ENCODE data around the gene TMEM163. TPM values are rescaled to one million over a fixed set of nuclear protein-coding genes. Genes with fewer than 3 reads are reported as not detected.
"Not testable (repeated sequence)": the region's sequence is repeated elsewhere in the genome, so short reads cannot be mapped to it uniquely, and the experiment has no call there.

The TMEM163 gene
- total RNA-seq, 2 donors from 2014 or later = 16.2 to 27.5 TPM

DNA sequence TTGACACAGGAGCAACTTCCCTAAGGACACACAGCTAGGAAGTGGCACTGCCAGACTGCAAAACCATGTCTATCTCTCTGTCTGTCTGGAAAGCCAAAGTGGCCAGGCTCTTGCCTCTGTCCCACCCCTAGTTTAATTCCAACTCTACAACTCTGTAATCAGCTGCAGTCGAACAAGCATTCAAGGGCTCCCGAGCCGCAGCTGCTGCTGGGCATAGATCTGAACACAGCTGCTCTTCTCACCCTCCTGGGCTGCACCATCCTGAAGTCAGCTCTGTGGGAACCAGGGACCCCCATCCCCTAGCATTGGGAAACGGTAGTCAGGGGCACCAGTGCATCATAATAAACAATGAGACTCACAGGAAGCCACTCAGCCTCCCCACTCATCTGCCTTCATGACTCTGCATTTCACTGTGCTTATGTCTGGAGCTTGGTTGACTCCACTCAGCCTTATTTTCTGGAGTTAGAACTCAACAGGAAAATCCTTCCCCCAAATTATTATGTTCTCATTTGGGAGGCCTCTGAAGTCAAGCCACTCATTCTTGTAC is 44.4 kb upstream of the TMEM163 start:
- peaks cover 6% of the 10 kb centered on the region for H3K4me1 ChIP-seq
- no peak for ATAC-seq
- WGBS, 2 donors = 41 to 57% methylated on average over 3 to 4 of the region's 4 CpGs
- H3K36me3 ChIP-seq (replicated peaks in 1 of 2; ENCODE audit: insufficient read depth in 1 of 2, low read depth in 2 of 2) = no peaks in the 10 kb centered on the region
- no peak for DNase-seq
- H3K27ac ChIP-seq = peak overlapping the region in 1 of 4 donors; percentile 27
- H3K9me3 ChIP-seq = no peaks in the 10 kb centered on the region
- TF ChIP-seq POLR2A (IDR thresholded peaks at IDR 0.05) = no peak
- no peak for TF ChIP-seq CTCF (IDR thresholded peaks at IDR 0.05)
- intact Hi-C loops (cut with DNase I) = no loop called here
- no peaks in the 10 kb centered on the region for H3K27me3 ChIP-seq
- H3K4me3 ChIP-seq = no peak overlapping the region

DNA sequence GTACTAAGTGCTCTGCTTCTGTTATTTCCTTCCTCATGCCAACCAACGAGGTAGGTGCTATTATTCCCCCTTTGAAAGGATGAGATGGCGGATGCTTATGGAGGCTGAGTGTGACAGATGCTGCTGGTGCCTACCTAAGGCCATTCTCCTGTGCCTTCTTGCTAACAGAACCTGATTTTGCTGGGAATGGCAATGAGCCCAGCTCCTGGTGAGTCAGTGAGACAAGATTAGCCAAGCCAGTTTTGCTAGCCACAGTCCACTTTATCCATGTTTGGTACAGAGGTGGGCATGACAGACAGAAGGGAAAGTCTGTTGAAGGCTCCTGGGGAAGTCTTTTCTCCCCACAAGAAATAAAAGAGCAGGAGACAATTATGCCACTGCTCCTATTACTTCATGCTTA is 43.7 kb upstream of the TMEM163 start:
- Histone ChIP-seq H3K4me1 (peaks cover 6% of the 10 kb centered on the region), H3K9me3 (no peaks in the 10 kb centered on the region), H3K27me3 (no peaks in the 10 kb centered on the region), H3K36me3 (replicated peaks in 1 of 2; ENCODE audit: insufficient read depth in 1 of 2, low read depth in 2 of 2) (no peaks in the 10 kb centered on the region), H3K4me3 (no peak overlapping the region), H3K27ac (no peak overlapping the region)
- WGBS, 2 donors = 75 to 88% methylated on average over 2 of the region's 2 CpGs
- ATAC-seq (no peak), DNase-seq (peak; percentile 29 to 83 (median 42))
- no peak for TF ChIP-seq POLR2A (IDR thresholded peaks at IDR 0.05)
- no peak for TF ChIP-seq CTCF (IDR thresholded peaks at IDR 0.05)
- intact Hi-C loops (cut with DNase I) = no loop called here

DNA sequence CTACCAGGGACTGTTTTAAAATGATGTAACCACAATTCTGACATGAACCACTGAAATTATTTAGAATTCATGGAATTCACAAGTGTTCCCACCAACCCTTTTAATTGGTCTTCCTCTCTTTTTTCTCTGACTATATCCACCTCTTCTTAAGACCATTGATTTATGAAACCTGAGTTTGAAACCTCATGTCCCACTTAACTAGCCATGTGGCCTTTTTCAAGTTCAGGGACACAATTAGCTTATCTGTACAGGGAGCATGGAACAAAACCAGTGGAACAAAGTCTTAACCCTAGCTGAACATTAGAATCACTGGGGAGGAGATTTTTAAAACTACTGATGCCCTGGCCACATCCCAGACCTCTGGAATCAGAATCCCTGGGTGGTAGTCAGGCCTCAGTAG is 41.6 kb upstream of the TMEM163 start:
- Histone ChIP-seq H3K9me3 (no peaks in the 10 kb centered on the region), H3K27me3 (no peaks in the 10 kb centered on the region), H3K36me3 (replicated peaks in 1 of 2; ENCODE audit: insufficient read depth in 1 of 2, low read depth in 2 of 2) (no peaks in the 10 kb centered on the region), H3K27ac (no peak overlapping the region), H3K4me1 (peaks cover 6% of the 10 kb centered on the region), H3K4me3 (no peak overlapping the region)
- intact Hi-C loops (cut with DNase I) = no loop called here
- ATAC-seq (no peak), DNase-seq (no peak)
- TF ChIP-seq POLR2A (IDR thresholded peaks at IDR 0.05) = no peak

- ATAC-seq (no peak), DNase-seq (no peak)
- intact Hi-C loops (cut with DNase I) = no loop called here
- no peaks in the 10 kb centered on the region for H3K27me3 ChIP-seq
- no peaks in the 10 kb centered on the region for H3K9me3 ChIP-seq
- WGBS, 2 donors = 71 to 76% methylated on average over 1 of the region's 1 CpG
- no peak overlapping the region for H3K27ac ChIP-seq
- H3K4me3 ChIP-seq = no peak overlapping the region
- no peak for TF ChIP-seq POLR2A (IDR thresholded peaks at IDR 0.05)
- no peak for TF ChIP-seq CTCF (IDR thresholded peaks at IDR 0.05)
- no peaks in the 10 kb centered on the region for H3K36me3 ChIP-seq (replicated peaks in 1 of 2; ENCODE audit: insufficient read depth in 1 of 2, low read depth in 2 of 2)
- H3K4me1 ChIP-seq = peaks cover under 1% of the 10 kb centered on the region
These were observed 39.8 kb upstream of the TMEM163 start for GRCh38 chr2:134758633-134759032.

GRCh38 chr2:134751981-134752380 is 33.2 kb upstream of the TMEM163 start:
- H3K9me3 ChIP-seq; intact Hi-C loops (cut with DNase I): not testable (repeated sequence)

DNA sequence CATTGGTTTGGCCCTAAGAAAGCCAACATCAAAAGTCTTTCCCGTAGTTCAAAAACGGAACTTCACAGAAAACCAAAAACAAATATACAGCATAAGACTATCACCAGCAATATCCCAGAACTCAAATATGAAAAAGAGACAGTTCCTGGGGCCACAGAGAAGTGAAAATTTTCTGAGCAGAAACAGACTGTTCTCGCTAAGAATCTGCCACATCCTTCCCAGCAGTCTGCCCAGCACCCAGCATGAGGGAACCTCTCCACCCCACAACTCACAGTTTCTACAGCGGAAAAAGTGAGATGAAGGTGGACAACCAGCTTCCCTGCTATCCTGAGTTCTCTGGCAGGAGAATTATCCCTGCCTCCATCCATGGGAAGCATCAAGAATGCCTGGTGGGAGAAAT is 26.7 kb upstream of the TMEM163 start:
- Histone ChIP-seq H3K4me3 (no peak overlapping the region), H3K27ac (peak overlapping the region in 1 of 4 donors; percentile 13), H3K4me1 (no peaks in the 10 kb centered on the region), H3K9me3 (no peaks in the 10 kb centered on the region), H3K36me3 (replicated peaks in 1 of 2; ENCODE audit: insufficient read depth in 1 of 2, low read depth in 2 of 2) (no peaks in the 10 kb centered on the region), H3K27me3 (no peaks in the 10 kb centered on the region)
- DNase-seq (no peak), ATAC-seq (no peak)
- intact Hi-C loops (cut with DNase I) = no loop called here
- 83 to 84% methylated on average over 4 of the region's 4 CpGs for WGBS, 2 donors
- no peak for TF ChIP-seq POLR2A (IDR thresholded peaks at IDR 0.05)
- TF ChIP-seq CTCF (IDR thresholded peaks at IDR 0.05) = no peak

More at GRCh38 chr2:134751981-134752380, 33.2 kb upstream of the TMEM163 start:
- WGBS, 2 donors = 58 to 72% methylated on average over 6 to 8 of the region's 8 CpGs
- not testable (repeated sequence) for H3K36me3 ChIP-seq (replicated peaks in 1 of 2; ENCODE audit: insufficient read depth in 1 of 2, low read depth in 2 of 2); H3K4me1 ChIP-seq; DNase-seq; H3K4me3 ChIP-seq; H3K27ac ChIP-seq; H3K27me3 ChIP-seq; ATAC-seq

Measured in body of pancreas (tissue), 4 donors.